GM21786 (cell line): Measurements from ENCODE around the gene CIAPIN1.
"Not testable (repeated sequence)": the region's sequence is repeated elsewhere in the genome, so short reads cannot be mapped to it uniquely, and the experiment has no call there.

Experiments used
- ATAC-seq: cut with Tn5 transposase; IDR thresholded peaks from one replicate; pipeline ENCODE4 v1.9.1; 2021; ENCODE audit not compliant: unreplicated experiment

The CIAPIN1 gene

GRCh38 chr16:57407521-57408353 is 39.4 kb downstream of the CIAPIN1 start:
- no peak for ATAC-seq

- no peak for ATAC-seq
Measured at GRCh38 chr16:57406881-57407280, 40.3 kb downstream of the CIAPIN1 start.

GRCh38 chr16:57405097-57405496 is 42.1 kb downstream of the CIAPIN1 start:
- ATAC-seq = no peak

GRCh38 chr16:57403965-57404817 is 43.0 kb downstream of the CIAPIN1 start, which contains the start of gene CCL17:
Gene CCL17 (plus strand): TSS chr16:57404767. CDS start chr16:57413933, 9,166 bp downstream.
- no peak for ATAC-seq

DNA sequence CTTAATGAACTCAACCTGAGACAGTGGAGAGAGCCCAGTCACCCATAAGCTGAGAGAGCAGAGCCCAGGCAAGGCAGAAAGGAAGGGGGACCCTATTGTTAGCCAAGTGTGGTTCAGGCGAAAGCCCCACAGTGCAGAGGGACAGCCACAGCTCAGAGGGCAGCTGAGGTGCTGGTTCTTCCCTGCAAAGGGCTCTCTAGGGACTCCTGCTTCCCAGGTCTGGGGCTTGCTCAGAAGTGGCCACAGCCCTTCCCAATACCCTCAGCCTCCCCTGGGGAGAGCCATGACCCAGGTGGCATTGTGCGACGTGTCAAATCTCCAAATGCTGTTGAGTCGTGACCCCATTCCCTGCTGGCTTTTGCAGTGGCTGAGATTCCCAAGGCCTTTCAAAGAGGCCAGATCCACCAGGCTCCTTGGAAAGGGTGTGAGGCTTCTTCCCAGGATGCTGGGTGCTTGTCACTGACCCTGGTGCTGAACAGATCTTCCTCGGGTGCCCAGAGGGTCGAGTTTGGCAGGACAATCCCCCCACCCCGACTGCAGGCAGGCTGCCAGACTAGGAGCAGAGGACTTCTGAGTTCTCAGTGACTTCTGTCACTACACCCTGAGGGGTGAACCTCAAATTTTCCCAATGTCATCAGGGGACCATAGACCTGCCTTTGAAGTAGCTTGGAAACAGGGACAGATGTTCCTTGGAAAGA is 45.1 kb downstream of the CIAPIN1 start:
- no peak for ATAC-seq

- ATAC-seq = not testable (repeated sequence)
Measured at GRCh38 chr16:57397493-57397892, 49.7 kb downstream of the CIAPIN1 start.

DNA sequence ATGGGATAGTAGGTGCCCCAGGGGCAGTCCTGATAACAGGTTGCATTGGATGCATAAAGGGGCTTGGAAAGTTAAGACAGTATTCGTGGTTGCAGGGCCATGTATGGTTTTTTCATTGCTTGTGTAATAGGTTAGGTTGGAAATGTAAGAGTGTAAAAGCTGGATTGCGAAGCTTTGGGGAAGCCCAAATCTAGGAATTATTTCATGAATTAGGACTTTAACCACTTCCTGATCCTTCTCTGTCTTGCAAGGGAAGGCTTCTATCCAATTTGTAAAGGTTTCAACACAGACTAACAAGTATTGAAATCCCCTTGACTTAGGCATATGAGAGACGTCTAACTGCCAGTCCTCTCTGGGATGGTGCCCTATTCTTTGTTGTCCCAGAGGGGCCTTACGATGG is 50.4 kb downstream of the CIAPIN1 start:
- ATAC-seq = no peak

DNA sequence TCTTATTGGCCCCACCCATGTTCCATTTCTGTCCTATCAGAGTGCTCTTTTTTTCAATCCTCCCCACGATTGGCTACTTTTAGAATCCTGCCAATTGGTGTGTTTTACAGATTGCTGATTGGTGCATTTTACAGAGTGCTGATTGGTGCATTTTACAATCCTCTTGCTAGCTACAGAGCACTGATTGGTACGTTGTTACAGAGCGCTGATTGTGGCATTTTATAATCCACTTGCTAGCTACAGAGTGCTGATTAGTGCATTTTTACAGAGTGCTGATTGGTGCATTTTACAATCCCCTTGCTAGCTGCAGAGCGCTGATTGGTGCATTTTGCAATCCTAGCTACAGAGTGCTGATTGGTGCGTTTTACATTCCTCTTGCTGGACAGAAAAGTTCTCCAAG is 52.2 kb downstream of the CIAPIN1 start:
- no peak for ATAC-seq

GRCh38 chr16:57394444-57394843 is 52.7 kb downstream of the CIAPIN1 start:
- ATAC-seq = no peak

GRCh38 chr16:57392694-57393093 is 54.5 kb downstream of the CIAPIN1 start:
- no peak for ATAC-seq

GRCh38 chr16:57391708-57392107 is 55.5 kb downstream of the CIAPIN1 start:
- ATAC-seq = no peak

GRCh38 chr16:57391300-57391699 is 55.9 kb downstream of the CIAPIN1 start:
- ATAC-seq = no peak

- no peak for ATAC-seq
Measured at GRCh38 chr16:57390636-57391295, 56.4 kb downstream of the CIAPIN1 start.

GRCh38 chr16:57389087-57389468 is 58.1 kb downstream of the CIAPIN1 start:
- ATAC-seq = no peak

DNA sequence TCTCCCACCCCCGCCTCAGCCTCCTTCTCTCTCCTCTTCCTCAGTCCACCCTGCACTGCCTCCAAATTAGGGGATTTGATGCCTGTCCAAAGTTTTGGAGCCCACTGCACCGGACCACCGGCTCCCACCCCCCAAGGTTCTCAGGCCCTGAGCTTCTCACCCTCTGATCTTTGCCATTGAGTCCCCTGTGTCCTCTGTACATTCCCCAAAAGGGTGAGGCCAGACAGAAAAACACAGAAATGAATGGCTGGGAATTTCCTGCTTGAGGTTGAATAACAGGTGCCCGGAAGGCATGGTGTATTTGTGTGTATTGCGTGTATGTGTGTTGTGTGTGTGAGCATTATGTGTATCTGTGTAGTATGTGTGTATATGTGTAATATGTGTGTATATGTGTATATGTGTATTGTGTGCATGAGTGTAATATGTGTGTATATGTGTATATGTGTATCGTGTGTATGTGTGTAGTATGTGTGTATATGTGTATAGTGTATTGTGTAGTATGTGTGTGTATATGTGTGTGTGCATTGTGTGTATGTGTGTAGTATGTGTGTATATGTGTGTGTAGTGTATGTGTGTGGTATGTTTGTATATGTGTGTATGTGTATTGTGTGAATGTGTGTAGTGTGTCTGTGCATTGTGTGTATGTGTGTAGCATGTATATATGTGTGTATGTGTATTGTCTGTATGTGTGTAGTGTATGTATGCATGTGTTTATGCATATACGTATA is 58.7 kb downstream of the CIAPIN1 start:
- peak; percentile 41 for ATAC-seq

GRCh38 chr16:57387598-57388354 is 59.4 kb downstream of the CIAPIN1 start:
- peak; percentile 29 for ATAC-seq

DNA sequence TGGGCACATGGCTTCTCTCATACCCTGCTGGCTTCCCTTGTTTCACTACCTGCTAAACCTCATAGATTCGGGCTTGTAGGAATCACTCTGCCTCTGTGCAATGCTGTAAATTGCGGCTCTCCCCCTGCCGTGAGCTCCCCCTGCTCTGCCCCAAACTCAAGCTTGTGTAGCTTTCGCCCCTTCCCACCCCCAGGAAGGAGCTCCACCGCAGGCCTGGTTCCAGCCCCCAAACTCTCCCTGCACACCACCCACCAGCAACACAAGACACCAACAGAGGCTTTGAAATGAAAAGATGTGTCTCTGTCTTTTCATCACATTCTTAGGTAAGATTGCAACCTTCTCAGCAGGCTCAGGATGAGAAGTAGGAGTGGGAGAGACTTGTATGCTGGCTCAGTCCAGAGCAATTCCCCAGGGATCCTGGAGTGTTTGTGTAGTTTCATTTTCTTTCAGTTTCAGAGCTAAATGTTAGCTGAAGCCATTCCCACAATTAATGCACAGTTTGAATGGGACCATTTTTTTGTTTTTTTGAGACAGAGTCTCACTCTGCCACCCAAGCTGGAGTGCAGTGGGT is 60.7 kb downstream of the CIAPIN1 start:
- no peak for ATAC-seq

GRCh38 chr16:57385083-57385482 is 62.1 kb downstream of the CIAPIN1 start:
- ATAC-seq = no peak
